Stimulated activated naive B cell treated with anti-CD40 and anti-IgM and Interleukin-4, amounts not matched to agents 10 μg/mL and 1 μg/mL and 100 μg/mL, for 72 hours (primary cell): ENCODE results near the gene SERPINA5.
"Not testable (repeated sequence)": the region's sequence is repeated elsewhere in the genome, so short reads cannot be mapped to it uniquely, and the experiment has no call there.

Experiments
- ATAC-seq, 2 donors: fragments of 150-1000 bp; cut with Tn5 transposase; replicated peaks; 2 replicates each; pipeline ENCODE4 v1.10.0; 2021; ENCODE audit warnings: moderate library complexity in 1 of 2
- DNase-seq: peaks from one replicate; pipeline ENCODE4 v3.0.0; 2021
- H3K27ac Mint-ChIP-seq: one replicate; pipeline ENCODE4 v1.8.0; 2022; ENCODE audit warnings: mild to moderate bottlenecking, mixed read lengths
- H3K27me3 Mint-ChIP-seq, 2 donors: one replicate each; pipeline ENCODE4 v1.8.0; 2022; ENCODE audit warnings: mixed read lengths in 2 of 2
- H3K36me3 Mint-ChIP-seq, 2 donors: one replicate each; pipeline ENCODE4 v1.8.0; 2022; ENCODE audit warnings: mixed read lengths in 2 of 2, mild to moderate bottlenecking in 1 of 2
- H3K4me1 Mint-ChIP-seq, 2 donors: one replicate each; pipeline ENCODE4 v1.8.0; 2022; ENCODE audit warnings: mixed read lengths in 2 of 2, mild to moderate bottlenecking in 1 of 2
- H3K4me3 Mint-ChIP-seq, 2 donors: one replicate each; pipeline ENCODE4 v1.8.0; 2022; ENCODE audit warnings: mild to moderate bottlenecking in 2 of 2, mixed read lengths in 2 of 2, moderate library complexity in 1 of 2
- H3K9me3 Mint-ChIP-seq, 2 donors: one replicate each; pipeline ENCODE4 v1.8.0; 2022; ENCODE audit warnings: mixed read lengths in 2 of 2, mild to moderate bottlenecking in 1 of 2

SERPINA5 gene

DNA sequence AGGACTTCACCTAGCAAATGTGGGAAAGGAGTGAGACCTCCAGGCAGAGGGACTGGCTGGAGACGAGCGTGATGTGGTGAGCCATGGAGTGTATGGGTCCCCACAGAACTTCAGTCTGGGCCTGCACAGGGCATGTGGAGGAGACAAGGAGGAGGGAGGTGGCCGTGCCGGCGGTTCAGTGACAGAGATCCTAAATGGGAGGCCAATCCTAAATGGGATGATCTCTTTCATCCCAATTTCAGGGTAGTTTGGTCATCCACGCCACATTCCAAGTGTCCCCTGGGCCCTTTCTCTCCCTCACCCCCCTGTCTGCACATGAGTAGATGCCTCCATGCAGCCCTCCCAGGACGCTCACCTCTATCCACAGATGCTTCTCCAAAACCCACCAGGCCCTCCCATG lies 13.2 kb downstream of the SERPINA5 start:
- ATAC-seq (no peak), DNase-seq (no peak)
- Mint-ChIP-seq H3K27ac (no peak overlapping the region), H3K36me3 (no peaks in the 10 kb centered on the region), H3K4me1 (no peaks in the 10 kb centered on the region), H3K27me3 (peaks cover 9 to 13% of the 10 kb centered on the region in 2 donors), H3K9me3 (peaks cover 5 to 10% of the 10 kb centered on the region in 2 donors), H3K4me3 (no peak overlapping the region)

DNA sequence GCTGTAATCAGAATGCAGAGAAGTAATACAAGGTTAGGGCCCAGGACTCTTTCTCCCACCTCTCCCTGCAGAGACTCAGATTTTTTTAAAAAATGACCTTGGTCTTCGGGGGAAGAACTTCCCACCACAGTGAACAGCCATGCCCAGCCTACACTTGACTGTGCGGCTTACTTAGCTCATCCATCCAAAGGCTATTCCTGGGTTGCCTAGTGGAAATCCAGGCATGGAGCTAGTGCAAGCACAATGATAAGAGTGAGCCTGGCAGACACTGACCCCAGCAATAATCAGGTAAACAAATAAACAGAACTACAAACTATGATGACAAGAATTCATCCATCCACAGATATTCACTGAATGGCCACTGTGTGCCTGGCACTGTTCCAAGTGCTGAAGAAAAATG lies 14.7 kb downstream of the SERPINA5 start:
- Mint-ChIP-seq H3K36me3 (no peaks in the 10 kb centered on the region), H3K4me3 (no peak overlapping the region), H3K4me1 (no peaks in the 10 kb centered on the region), H3K27me3 (peaks cover 12 to 13% of the 10 kb centered on the region in 2 donors), H3K27ac (no peak overlapping the region), H3K9me3 (peaks cover 4 to 7% of the 10 kb centered on the region in 2 donors)
- DNase-seq = no peak
- no peak for ATAC-seq

DNA sequence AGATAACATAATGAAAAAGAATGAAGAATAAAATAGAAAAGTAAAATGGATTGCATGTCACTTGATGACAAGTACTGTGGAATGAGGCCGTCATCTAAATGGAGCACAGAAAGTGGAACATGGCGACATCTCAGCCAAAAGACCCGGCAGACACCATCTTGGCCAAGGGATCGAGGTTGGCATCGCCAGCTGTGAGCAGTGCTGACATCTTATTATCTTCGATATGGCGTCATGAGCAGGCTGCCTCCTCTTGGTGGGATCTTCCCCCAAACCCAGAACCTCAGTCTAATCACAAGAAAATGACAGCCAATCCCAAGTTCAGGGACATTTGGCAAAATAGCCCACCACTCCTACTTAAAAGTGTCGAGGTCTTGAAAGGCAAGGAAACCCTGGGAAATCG lies 15.1 kb downstream of the SERPINA5 start:
- H3K27me3 Mint-ChIP-seq = peaks cover 12 to 13% of the 10 kb centered on the region in 2 donors
- no peaks in the 10 kb centered on the region for H3K36me3 Mint-ChIP-seq
- no peak for DNase-seq
- H3K9me3 Mint-ChIP-seq = peaks cover 3% of the 10 kb centered on the region in 2 donors
- no peak for ATAC-seq
- H3K27ac Mint-ChIP-seq = no peak overlapping the region
- H3K4me1 Mint-ChIP-seq = no peaks in the 10 kb centered on the region
- no peak overlapping the region for H3K4me3 Mint-ChIP-seq

- peaks cover 12 to 13% of the 10 kb centered on the region in 2 donors for H3K27me3 Mint-ChIP-seq
- ATAC-seq = no peak
- DNase-seq = no peak
- peaks cover 0 to 1% of the 10 kb centered on the region in 2 donors for H3K9me3 Mint-ChIP-seq
- no peak overlapping the region for H3K27ac Mint-ChIP-seq
- no peaks in the 10 kb centered on the region for H3K36me3 Mint-ChIP-seq
- no peak overlapping the region for H3K4me3 Mint-ChIP-seq
- no peaks in the 10 kb centered on the region for H3K4me1 Mint-ChIP-seq
These were observed 16.6 kb downstream of the SERPINA5 start for GRCh38 chr14:94597788-94598187.

DNA sequence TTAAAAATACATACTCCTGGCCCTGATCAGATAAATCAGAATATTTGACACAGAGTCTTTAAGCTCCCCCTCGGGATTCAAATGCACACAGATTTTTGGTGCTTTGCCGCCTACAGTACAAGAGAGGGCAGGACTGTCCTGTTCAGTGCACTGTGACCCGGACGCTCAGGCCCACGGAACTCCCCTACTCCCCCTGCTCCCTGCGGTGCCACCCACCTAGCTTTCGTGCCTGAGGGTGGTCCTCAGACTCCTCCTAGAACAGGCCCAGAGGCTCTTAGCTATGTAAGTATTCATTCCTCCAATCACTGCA lies 17.2 kb downstream of the SERPINA5 start:
- H3K4me3 Mint-ChIP-seq = no peak overlapping the region
- peaks cover 12 to 13% of the 10 kb centered on the region in 2 donors for H3K27me3 Mint-ChIP-seq
- DNase-seq (no peak), ATAC-seq (no peak)
- no peak overlapping the region for H3K27ac Mint-ChIP-seq
- no peaks in the 10 kb centered on the region for H3K4me1 Mint-ChIP-seq
- H3K9me3 Mint-ChIP-seq = peaks cover 0 to 1% of the 10 kb centered on the region in 2 donors
- no peaks in the 10 kb centered on the region for H3K36me3 Mint-ChIP-seq

DNA sequence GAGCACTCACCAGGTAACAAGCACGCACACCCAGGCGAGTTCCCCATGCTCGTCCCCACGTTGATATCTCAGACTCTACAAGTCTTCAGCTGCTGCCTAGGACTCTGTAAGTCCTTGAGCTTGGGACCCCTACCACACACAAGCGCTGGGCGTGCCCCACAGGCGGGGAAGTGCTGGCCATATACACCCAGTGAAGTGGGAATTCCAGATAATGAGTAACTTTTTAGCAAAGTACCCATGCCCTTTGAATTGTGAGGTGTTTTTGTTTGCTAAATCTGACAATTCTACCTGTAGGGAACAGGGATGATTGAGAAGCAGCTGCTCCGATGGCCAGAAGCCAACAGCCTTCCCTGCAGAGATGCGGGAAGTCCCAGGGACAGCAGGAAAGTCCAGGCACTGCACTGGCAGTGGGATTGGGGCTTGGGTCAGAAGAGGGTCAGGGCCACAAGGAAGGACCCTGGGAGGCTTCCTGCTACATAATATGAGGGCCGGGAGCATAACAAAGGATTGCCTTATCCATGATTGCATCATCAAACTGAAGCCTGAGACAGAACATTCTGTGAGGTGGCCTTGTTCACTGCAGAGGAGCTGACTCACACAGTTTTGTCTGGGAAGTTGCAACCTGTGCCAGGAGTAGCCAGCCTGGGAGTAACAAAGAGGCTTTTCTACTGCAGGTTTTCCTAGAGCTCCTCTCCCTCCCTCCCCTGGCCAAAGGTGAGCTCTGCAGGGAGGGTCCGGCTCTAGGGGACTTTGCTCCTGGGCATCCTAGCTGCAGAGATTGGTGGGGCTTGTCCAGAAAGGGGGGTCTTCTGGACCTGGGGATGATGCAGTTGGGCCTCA lies 17.8 kb downstream of the SERPINA5 start:
- no peak overlapping the region for H3K27ac Mint-ChIP-seq
- DNase-seq (no peak), ATAC-seq (no peak)
- no peaks in the 10 kb centered on the region for H3K4me1 Mint-ChIP-seq
- no peaks in the 10 kb centered on the region for H3K36me3 Mint-ChIP-seq
- no peak overlapping the region for H3K4me3 Mint-ChIP-seq
- H3K27me3 Mint-ChIP-seq = peaks cover 12 to 13% of the 10 kb centered on the region in 2 donors
- peaks cover 0 to 1% of the 10 kb centered on the region in 2 donors for H3K9me3 Mint-ChIP-seq

- no peak overlapping the region for H3K27ac Mint-ChIP-seq
- no peak for ATAC-seq
- DNase-seq = no peak
- no peaks in the 10 kb centered on the region for H3K4me1 Mint-ChIP-seq
- no peak overlapping the region for H3K4me3 Mint-ChIP-seq
- H3K27me3 Mint-ChIP-seq = peaks cover 12% of the 10 kb centered on the region in 2 donors
- peaks cover 0 to 1% of the 10 kb centered on the region in 2 donors for H3K9me3 Mint-ChIP-seq
- H3K36me3 Mint-ChIP-seq = no peaks in the 10 kb centered on the region
These were observed 18.4 kb downstream of the SERPINA5 start for GRCh38 chr14:94599656-94600004.

GRCh38 chr14:94600148-94600545 lies 18.9 kb downstream of the SERPINA5 start:
- Mint-ChIP-seq H3K9me3 (peaks cover 0 to 1% of the 10 kb centered on the region in 2 donors), H3K27me3 (peaks cover 7 to 8% of the 10 kb centered on the region in 2 donors), H3K36me3 (no peaks in the 10 kb centered on the region), H3K4me3 (no peak overlapping the region), H3K27ac (no peak overlapping the region), H3K4me1 (no peaks in the 10 kb centered on the region)
- DNase-seq (no peak), ATAC-seq (no peak)

DNA sequence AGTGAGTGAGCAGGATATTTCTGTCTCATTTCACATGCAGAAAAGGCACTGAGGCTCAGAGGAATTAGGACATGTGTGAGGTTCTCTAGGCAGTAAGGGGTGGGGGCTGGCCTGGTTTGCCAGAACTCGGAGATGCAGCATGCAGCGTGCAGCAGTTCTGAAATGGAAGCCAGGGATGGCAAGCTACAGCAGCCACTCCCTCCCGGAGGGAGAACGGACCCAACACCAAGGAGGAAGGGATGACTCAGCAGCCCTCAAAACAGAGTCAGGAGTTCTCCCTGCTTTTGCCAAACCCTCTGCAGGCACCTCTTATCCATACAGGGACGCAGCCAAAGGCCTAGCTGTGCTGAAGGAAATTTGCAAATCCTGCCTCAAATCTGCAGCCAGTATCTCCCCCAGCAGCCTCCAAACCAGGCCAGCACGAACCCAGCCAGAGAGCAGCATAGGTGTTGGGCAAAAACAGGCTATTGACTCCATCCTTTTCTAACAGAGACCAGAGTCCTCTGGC lies 20.7 kb downstream of the SERPINA5 start:
- H3K27me3 Mint-ChIP-seq = peaks cover 0 to 12% of the 10 kb centered on the region in 2 donors
- no peak overlapping the region for H3K27ac Mint-ChIP-seq
- peaks cover 0 to 1% of the 10 kb centered on the region in 2 donors for H3K9me3 Mint-ChIP-seq
- H3K4me1 Mint-ChIP-seq = no peaks in the 10 kb centered on the region
- H3K4me3 Mint-ChIP-seq = no peak overlapping the region
- ATAC-seq = no peak
- no peak for DNase-seq
- no peaks in the 10 kb centered on the region for H3K36me3 Mint-ChIP-seq

- Mint-ChIP-seq H3K27ac (no peak overlapping the region), H3K27me3 (peaks cover 0 to 17% of the 10 kb centered on the region in 2 donors), H3K4me1 (no peaks in the 10 kb centered on the region), H3K9me3 (peaks cover 0 to 5% of the 10 kb centered on the region in 2 donors), H3K4me3 (no peak overlapping the region), H3K36me3 (no peaks in the 10 kb centered on the region)
- ATAC-seq (no peak), DNase-seq (no peak)
These were observed 21.5 kb downstream of the SERPINA5 start for GRCh38 chr14:94602722-94603121.

DNA sequence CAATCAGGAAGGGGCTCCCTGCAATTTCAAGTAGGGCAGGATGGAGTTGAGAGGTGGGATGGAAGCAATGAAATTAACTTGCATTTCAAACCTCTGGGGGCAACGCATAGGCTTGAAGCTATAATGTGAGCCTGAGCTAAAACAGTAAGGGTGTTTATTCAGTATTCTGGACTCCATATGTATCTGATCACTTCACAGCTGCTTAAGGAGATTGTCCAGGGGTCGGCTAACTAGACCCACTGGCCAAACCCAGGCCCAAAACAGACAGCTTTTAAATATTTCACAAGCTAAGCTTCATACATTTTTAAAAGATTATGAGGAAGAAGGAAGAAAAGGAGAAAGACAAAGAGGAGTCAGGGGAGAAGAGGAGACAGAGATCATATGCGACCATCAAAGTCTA lies 24.1 kb downstream of the SERPINA5 start:
- H3K36me3 Mint-ChIP-seq = no peaks in the 10 kb centered on the region
- H3K4me1 Mint-ChIP-seq = no peaks in the 10 kb centered on the region
- no peak overlapping the region for H3K4me3 Mint-ChIP-seq
- H3K9me3 Mint-ChIP-seq = peaks cover 5 to 8% of the 10 kb centered on the region in 2 donors
- peaks cover 0 to 11% of the 10 kb centered on the region in 2 donors for H3K27me3 Mint-ChIP-seq
- ATAC-seq (no peak), DNase-seq (no peak)
- H3K27ac Mint-ChIP-seq = no peak overlapping the region

GRCh38 chr14:94608966-94609365 lies 27.7 kb downstream of the SERPINA5 start:
- not testable (repeated sequence) for H3K4me1 Mint-ChIP-seq, H3K27ac Mint-ChIP-seq, H3K9me3 Mint-ChIP-seq, H3K36me3 Mint-ChIP-seq, ATAC-seq, H3K4me3 Mint-ChIP-seq, DNase-seq
- peaks cover 0 to 11% of the 10 kb centered on the region in 2 donors for H3K27me3 Mint-ChIP-seq

DNA sequence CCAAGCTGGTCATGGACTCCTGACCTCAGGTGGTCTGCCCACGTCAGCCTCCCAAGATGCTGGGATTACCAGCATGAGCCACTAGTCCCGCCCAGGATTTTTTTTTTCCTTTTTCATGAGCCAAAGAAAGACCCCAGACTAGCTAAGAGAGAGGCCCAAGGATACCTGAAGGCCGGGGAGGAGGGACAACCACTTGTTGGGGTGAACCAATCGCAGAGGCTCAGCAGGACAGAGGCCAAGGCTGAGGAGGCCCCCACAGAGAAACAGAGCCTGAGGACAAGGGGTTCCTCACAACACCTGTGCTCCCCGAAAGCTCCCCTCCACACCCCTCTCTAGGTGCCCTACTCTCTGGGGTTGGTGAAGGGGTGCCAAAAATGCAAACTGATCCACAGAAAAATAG lies 30.0 kb downstream of the SERPINA5 start:
- Mint-ChIP-seq H3K9me3 (peaks cover 5 to 7% of the 10 kb centered on the region in 2 donors), H3K4me1 (no peaks in the 10 kb centered on the region), H3K27me3 (peaks cover 0 to 5% of the 10 kb centered on the region in 2 donors), H3K27ac (no peak overlapping the region), H3K4me3 (no peak overlapping the region), H3K36me3 (no peaks in the 10 kb centered on the region)
- no peak for ATAC-seq
- no peak for DNase-seq

DNA sequence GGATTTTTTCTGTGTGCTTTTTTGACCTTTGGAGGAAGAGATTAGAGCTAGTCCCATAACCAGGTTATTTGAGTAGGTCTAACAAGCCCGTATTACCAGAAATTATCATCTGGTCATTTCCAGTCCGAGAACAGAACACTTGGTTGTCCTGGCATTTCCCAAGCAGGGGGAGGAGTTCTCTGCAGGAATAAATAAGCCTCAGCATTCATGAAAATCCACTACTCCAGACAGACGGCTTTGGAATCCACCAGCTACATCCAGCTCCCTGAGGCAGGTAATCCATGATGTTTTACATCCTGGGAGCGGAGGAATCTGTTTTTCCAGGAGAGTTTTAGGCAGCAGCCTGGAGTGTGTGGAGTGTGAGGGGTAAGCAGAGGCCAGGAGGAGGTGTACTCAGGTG lies 30.9 kb downstream of the SERPINA5 start, which contains the start of gene SERPINA3:
SERPINA3 (plus strand) TSS at position 218 of the 400 bp plus-strand sequence. CDS start 2,051 bp downstream, outside the sequence.
- peaks cover 10 to 13% of the 10 kb centered on the region in 2 donors for H3K9me3 Mint-ChIP-seq

More for the DNA sequence above, 30.9 kb downstream of the SERPINA5 start, which contains the start of gene SERPINA3:
- Mint-ChIP-seq H3K4me1 (no peaks in the 10 kb centered on the region), H3K36me3 (no peaks in the 10 kb centered on the region), H3K4me3 (no peak within 1 kb of the TSS), H3K27me3 (peaks cover 0 to 4% of the 10 kb centered on the region in 2 donors), H3K27ac (no peak within 1 kb of the TSS)
- ATAC-seq (no peak), DNase-seq (no peak)
